Activated effector memory CD4-positive, alpha-beta T cell treated with anti-CD3 and anti-CD28 coated beads, Interleukin-2, amount 50 U/mL, for 16 hours (primary cell): ENCODE data around the gene TMPRSS12.
"Not testable (repeated sequence)": the region's sequence is repeated elsewhere in the genome, so short reads cannot be mapped to it uniquely, and the experiment has no call there.

Experiments used
- DNase-seq: peaks from one replicate; pipeline ENCODE4 v3.0.0-alpha.2; 2020

TMPRSS12 gene

GRCh38 chr12:50842637-50843493 lies at the start of gene TMPRSS12:
TMPRSS12 (plus strand) TSS chr12:50842926; CDS start chr12:50842965, 39 bp downstream.
- no peak for DNase-seq

GRCh38 chr12:50799908-50800307 lies 42.8 kb upstream of the TMPRSS12 start:
- no peak for DNase-seq

- no peak for DNase-seq
Measured at GRCh38 chr12:50803230-50803875, 39.4 kb upstream of the TMPRSS12 start.

GRCh38 chr12:50806176-50806575 lies 36.5 kb upstream of the TMPRSS12 start:
- no peak for DNase-seq

- not testable (repeated sequence) for DNase-seq
Measured at GRCh38 chr12:50809131-50809530, 33.6 kb upstream of the TMPRSS12 start.

GRCh38 chr12:50814921-50815320 lies 27.8 kb upstream of the TMPRSS12 start:
- not testable (repeated sequence) for DNase-seq

GRCh38 chr12:50820177-50820576 lies 22.5 kb upstream of the TMPRSS12 start:
- DNase-seq: no peak

GRCh38 chr12:50822082-50822481 lies 20.6 kb upstream of the TMPRSS12 start:
- no peak for DNase-seq

GRCh38 chr12:50823724-50824123 lies 19.0 kb upstream of the TMPRSS12 start:
- not testable (repeated sequence) for DNase-seq

- DNase-seq: no peak
Measured at GRCh38 chr12:50824914-50825313, 17.8 kb upstream of the TMPRSS12 start.

- DNase-seq: no peak
Measured at GRCh38 chr12:50825372-50825838, 17.3 kb upstream of the TMPRSS12 start.

- no peak for DNase-seq
Measured at GRCh38 chr12:50828121-50828520, 14.6 kb upstream of the TMPRSS12 start.

GRCh38 chr12:50828886-50829285 lies 13.8 kb upstream of the TMPRSS12 start:
- DNase-seq: no peak

GRCh38 chr12:50833801-50834200 lies 8.9 kb upstream of the TMPRSS12 start:
- not testable (repeated sequence) for DNase-seq

GRCh38 chr12:50839042-50839441 lies 3.7 kb upstream of the TMPRSS12 start:
- no peak for DNase-seq

- DNase-seq: no peak
Measured at GRCh38 chr12:50840809-50841487, 1.8 kb upstream of the TMPRSS12 start.

GRCh38 chr12:50841716-50842531 lies 802 bp upstream of the TMPRSS12 start:
- DNase-seq: no peak

GRCh38 chr12:50845021-50845647 lies 2.4 kb downstream of the TMPRSS12 start:
- DNase-seq: no peak

- no peak for DNase-seq
Measured at GRCh38 chr12:50848963-50849362, 6.2 kb downstream of the TMPRSS12 start.

GRCh38 chr12:50855218-50855617 lies 12.5 kb downstream of the TMPRSS12 start:
- not testable (repeated sequence) for DNase-seq

- DNase-seq: not testable (repeated sequence)
Measured at GRCh38 chr12:50855679-50856078, 13.0 kb downstream of the TMPRSS12 start.
